ENCODE results near the gene SPON1.
"Not testable (repeated sequence)": the region's sequence is repeated elsewhere in the genome, so short reads cannot be mapped to it uniquely, and the experiment has no call there.

SPON1 gene

GRCh38 chr11:13962562-13963168 is at the start of gene SPON1:
TSS of gene SPON1 (plus strand) at chr11:13962723. CDS start at chr11:13962905, 182 bp downstream.
- no peak for DNase-seq (ENCODE audit: low read depth, low spot score)

GRCh38 chr11:13917264-13917663 is 45.3 kb upstream of the SPON1 start:
- no peak for DNase-seq (ENCODE audit: low read depth, low spot score)

More at GRCh38 chr11:13962562-13963168, at the start of gene SPON1:
- H3K27ac ChIP-seq = no peak within 1 kb of the TSS

DNA sequence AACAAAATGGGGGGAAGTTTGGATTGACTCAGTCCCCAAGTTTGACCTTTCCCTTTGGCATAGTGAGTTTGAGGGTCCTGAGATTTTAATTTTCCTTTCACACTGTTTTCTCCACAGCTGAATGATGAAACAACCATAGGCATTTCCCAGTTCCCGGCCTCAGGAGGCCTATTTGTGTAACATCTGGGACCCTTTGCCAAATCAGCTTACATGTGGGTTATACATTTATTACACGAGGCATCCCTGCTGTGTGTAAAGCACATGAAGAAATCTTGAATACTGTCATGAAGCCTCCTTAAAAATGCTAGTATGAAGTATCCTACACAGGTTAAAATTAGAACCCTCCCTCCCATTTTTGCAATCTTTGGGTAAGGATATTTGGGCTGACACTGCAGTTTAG is 44.6 kb upstream of the SPON1 start:
- H3K27ac ChIP-seq = no peak overlapping the region
- DNase-seq (ENCODE audit: low read depth, low spot score) = no peak

More at GRCh38 chr11:13917264-13917663, 45.3 kb upstream of the SPON1 start:
- H3K27ac ChIP-seq = no peak overlapping the region

GRCh38 chr11:13920756-13921155 is 41.8 kb upstream of the SPON1 start:
- no peak for DNase-seq (ENCODE audit: low read depth, low spot score)

DNA sequence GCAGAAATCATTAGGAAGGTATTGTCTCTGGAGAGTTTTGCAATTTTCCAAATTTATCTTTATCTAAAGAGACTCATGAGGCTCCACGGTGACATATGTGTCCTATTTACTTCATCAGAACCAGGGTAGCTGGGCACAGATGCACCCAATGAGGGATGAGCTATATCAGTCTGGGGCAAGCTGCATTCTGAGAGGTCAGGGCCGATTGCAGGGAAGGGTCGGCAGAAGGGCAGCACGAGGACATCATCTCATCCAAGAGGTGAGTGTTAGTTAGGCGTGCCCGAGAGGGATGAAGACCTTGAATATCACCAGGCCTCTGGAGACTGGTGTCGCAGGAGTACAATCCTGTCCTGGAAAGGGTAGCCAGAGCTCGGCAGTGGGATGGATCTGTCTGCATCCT is 41.0 kb upstream of the SPON1 start:
- H3K27ac ChIP-seq = no peak overlapping the region
- no peak for DNase-seq (ENCODE audit: low read depth, low spot score)

More at GRCh38 chr11:13920756-13921155, 41.8 kb upstream of the SPON1 start:
- H3K27ac ChIP-seq = no peak overlapping the region

GRCh38 chr11:13923182-13923581 is 39.3 kb upstream of the SPON1 start:
- H3K27ac ChIP-seq = no peak overlapping the region

DNA sequence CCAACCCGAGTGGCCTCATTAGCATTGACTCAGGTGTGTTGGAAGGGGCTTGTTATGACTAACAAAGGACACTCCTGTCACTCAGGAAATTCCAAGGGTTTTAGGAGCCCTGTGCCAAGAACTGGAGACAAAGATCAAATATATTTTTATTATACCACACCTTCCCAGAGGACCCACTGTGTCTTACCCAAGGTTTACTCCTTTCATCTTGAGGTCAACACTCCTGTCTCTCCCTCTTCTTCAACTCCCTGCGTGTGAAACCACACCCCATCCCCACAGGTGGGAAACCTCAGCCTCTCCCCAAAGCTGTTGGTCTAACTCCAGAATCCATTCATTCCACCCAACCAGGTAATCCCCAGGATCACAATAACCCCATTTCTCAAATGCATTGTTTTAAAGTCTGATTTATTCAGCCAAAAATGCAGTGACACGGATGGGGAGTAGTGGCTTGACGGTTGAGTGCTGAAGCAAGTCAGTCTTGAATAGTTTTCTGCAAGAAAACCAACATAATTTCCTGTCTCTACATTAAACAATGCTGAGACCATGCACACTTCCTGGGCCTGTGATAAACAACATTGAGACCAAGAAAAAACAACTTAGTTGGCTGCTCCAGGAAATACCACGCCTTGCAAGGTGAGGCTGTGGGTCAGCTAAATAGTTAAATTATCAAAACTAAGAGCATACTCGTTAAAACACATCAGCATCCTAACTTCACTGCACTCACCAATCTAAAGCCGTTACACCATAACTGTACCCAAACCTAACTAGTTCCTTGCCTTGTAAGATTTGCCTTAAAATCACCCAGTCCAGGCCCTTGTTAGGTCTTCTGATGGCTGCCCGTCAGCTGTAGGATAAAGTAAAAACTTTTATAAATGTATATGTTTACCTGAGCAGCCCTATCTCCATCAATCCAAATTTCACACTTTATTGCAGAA is 38.5 kb upstream of the SPON1 start:
- DNase-seq (ENCODE audit: low read depth, low spot score) = no peak

More at GRCh38 chr11:13923182-13923581, 39.3 kb upstream of the SPON1 start:
- no peak for DNase-seq (ENCODE audit: low read depth, low spot score)

GRCh38 chr11:13924801-13925327 is 37.7 kb upstream of the SPON1 start:
- H3K27ac ChIP-seq = no peak overlapping the region
- DNase-seq (ENCODE audit: low read depth, low spot score) = no peak

More for the DNA sequence above, 38.5 kb upstream of the SPON1 start:
- no peak overlapping the region for H3K27ac ChIP-seq

GRCh38 chr11:13926366-13926765 is 36.2 kb upstream of the SPON1 start:
- DNase-seq (ENCODE audit: low read depth, low spot score) = not testable (repeated sequence)

DNA sequence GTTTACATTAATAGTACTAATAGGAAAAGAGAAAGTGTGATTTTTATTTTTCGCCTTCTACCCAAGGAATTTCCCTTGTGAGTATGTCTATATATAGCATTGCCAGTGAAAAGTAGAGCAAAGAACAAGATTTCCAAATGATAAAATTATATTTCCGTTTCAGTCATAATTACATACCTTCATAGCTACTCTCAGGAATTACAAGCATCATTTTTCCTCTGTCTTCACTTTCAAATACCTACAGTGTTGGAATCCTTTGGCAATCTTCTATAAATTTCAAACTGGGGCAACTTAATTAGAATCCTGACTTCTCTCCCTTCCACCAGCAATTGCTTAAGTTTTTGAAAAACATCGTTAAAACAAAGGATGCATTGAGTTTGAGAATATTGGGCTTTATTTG is 35.5 kb upstream of the SPON1 start:
- no peak for DNase-seq (ENCODE audit: low read depth, low spot score)
- H3K27ac ChIP-seq = no peak overlapping the region

More at GRCh38 chr11:13926366-13926765, 36.2 kb upstream of the SPON1 start:
- not testable (repeated sequence) for H3K27ac ChIP-seq

- no peak for DNase-seq (ENCODE audit: low read depth, low spot score)
- no peak overlapping the region for H3K27ac ChIP-seq
These were observed 35.0 kb upstream of the SPON1 start for GRCh38 chr11:13927481-13927880.

- DNase-seq (ENCODE audit: low read depth, low spot score) = peak; percentile 40
- H3K27ac ChIP-seq = no peak overlapping the region
These were observed 33.8 kb upstream of the SPON1 start for GRCh38 chr11:13928566-13929251.

- no peak overlapping the region for H3K27ac ChIP-seq
- no peak for DNase-seq (ENCODE audit: low read depth, low spot score)
These were observed 33.1 kb upstream of the SPON1 start for GRCh38 chr11:13929395-13929891.

- no peak for DNase-seq (ENCODE audit: low read depth, low spot score)
- H3K27ac ChIP-seq = no peak overlapping the region
These were observed 31.2 kb upstream of the SPON1 start for GRCh38 chr11:13931356-13931755.

DNA sequence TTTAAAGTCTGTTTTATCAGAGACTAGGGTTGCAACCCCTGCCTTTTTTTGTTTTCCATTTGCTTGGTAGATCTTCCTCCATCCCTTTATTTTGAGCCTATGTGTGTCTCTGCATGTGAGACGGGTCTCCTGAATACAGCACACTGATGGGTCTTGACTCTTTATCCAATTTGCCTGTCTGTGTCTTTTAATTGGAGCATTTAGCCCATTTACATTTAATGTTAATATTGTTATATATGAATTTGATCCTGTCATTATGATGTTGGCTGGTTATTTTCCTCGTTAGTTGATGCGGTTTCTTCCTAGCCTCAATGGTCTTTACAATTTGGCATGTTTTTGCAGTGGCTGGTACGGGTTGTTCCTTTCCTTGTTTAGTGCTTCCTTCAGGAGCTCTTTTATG is 25.4 kb upstream of the SPON1 start:
- not testable (repeated sequence) for DNase-seq (ENCODE audit: low read depth, low spot score); H3K27ac ChIP-seq

GRCh38 chr11:13938829-13939228 is 23.7 kb upstream of the SPON1 start:
- H3K27ac ChIP-seq; DNase-seq (ENCODE audit: low read depth, low spot score): not testable (repeated sequence)

GRCh38 chr11:13939961-13940906 is 22.3 kb upstream of the SPON1 start:
- peak overlapping the region; percentile 6 for H3K27ac ChIP-seq
- no peak for DNase-seq (ENCODE audit: low read depth, low spot score)

DNA sequence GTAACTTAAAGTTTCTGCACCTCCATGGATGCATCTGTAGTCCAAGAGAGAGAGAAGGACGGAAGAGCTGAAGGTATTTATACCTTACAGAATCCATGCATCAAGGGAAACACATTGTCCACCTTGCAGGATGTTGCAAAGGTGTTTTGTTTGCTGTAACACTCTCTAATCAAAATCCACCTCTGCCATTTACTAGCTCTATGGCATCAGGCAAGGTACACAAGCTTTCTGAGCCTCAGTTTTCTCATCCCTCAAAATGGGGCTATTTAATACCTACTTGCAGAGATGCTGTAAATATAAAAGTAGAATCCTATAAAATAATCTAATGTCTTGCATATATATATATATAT is 21.6 kb upstream of the SPON1 start:
- no peak for DNase-seq (ENCODE audit: low read depth, low spot score)
- H3K27ac ChIP-seq = no peak overlapping the region

- no peak overlapping the region for H3K27ac ChIP-seq
- no peak for DNase-seq (ENCODE audit: low read depth, low spot score)
These were observed 20.7 kb upstream of the SPON1 start for GRCh38 chr11:13941775-13942174.
